Natural killer cell treated with Interleukin-12 subunit alpha and Interleukin-12 subunit beta and Interleukin-15 and Interleukin-18, amount 100 ng/mL, for 72 hours (primary cell): ENCODE results near the gene TUT7. TPM values are rescaled to one million over a fixed set of nuclear protein-coding genes. Genes with fewer than 3 reads are reported as not detected.

Experiments
- ATAC-seq, 2 donors: fragments of 150-1000 bp; cut with Tn5 transposase in 1 of 2; sonication (Bioruptor Pico), chemical (Tn5 transposase) in 1 of 2; 2 replicates each; pipeline ENCODE4 v1.10.0; 2021
- DNase-seq: peaks from one replicate; pipeline ENCODE4 v3.0.0; 2022; ENCODE audit warnings: low spot score
- H3K27ac Mint-ChIP-seq, 2 donors: 1 replicate in 1 of 2; 2 replicates in 1 of 2; pipeline ENCODE4 v1.8.0; 2022; ENCODE audit warnings: mixed read lengths in 2 of 2, mild to moderate bottlenecking in 1 of 2, moderate library complexity in 1 of 2
- H3K27me3 Mint-ChIP-seq, 2 donors: 1 replicate in 1 of 2; 2 replicates in 1 of 2; pipeline ENCODE4 v1.8.0; 2022; ENCODE audit warnings: mixed read lengths in 2 of 2
- H3K36me3 Mint-ChIP-seq: one replicate; pipeline ENCODE4 v1.8.0; 2022; ENCODE audit warnings: mixed read lengths
- H3K4me1 Mint-ChIP-seq, 2 donors: 1 replicate in 1 of 2; 2 replicates in 1 of 2; pipeline ENCODE4 v1.8.0; 2022; ENCODE audit warnings: low read depth in 2 of 2, mixed read lengths in 2 of 2, mild to moderate bottlenecking in 1 of 2
- H3K4me3 Mint-ChIP-seq: one replicate; pipeline ENCODE4 v1.8.0; 2022; ENCODE audit warnings: mixed read lengths
- H3K9me3 Mint-ChIP-seq: 2 replicates; pipeline ENCODE4 v1.8.0; 2022; ENCODE audit warnings: mixed read lengths
- total RNA-seq, 2 donors: library from RNA; stranded (reverse); gene quantifications; one replicate each; pipeline ENCODE4 v1.2.3, GENCODE V29; 2022

Gene TUT7
- total RNA-seq, 2 donors from 2014 or later = 51.0 to 58.9 TPM

GRCh38 chr9:86356871-86357866 lies 3.0 kb upstream of the TUT7 start:
- DNase-seq (no peak), ATAC-seq (no peak)
- Mint-ChIP-seq H3K4me1 (peaks cover 18 to 23% of the 10 kb centered on the region in 2 donors), H3K9me3 (no peaks in the 10 kb centered on the region), H3K27ac (no peak overlapping the region), H3K36me3 (no peaks in the 10 kb centered on the region), H3K4me3 (no peak overlapping the region), H3K27me3 (peaks cover 4 to 8% of the 10 kb centered on the region in 2 donors)

- H3K4me3 Mint-ChIP-seq = peak overlapping the region; percentile 98
- DNase-seq (no peak), ATAC-seq (no peak)
- H3K27me3 Mint-ChIP-seq = peaks cover 2 to 4% of the 10 kb centered on the region in 2 donors
- no peaks in the 10 kb centered on the region for H3K9me3 Mint-ChIP-seq
- peaks cover 9% of the 10 kb centered on the region for H3K36me3 Mint-ChIP-seq
- H3K27ac Mint-ChIP-seq = peak overlapping the region; percentile 98 to 99
- peaks cover 25 to 33% of the 10 kb centered on the region in 2 donors for H3K4me1 Mint-ChIP-seq
Observed at GRCh38 chr9:86355814-86356213, 1.6 kb upstream of the TUT7 start.

- Mint-ChIP-seq H3K27me3 (no peaks in the 10 kb centered on the region), H3K4me1 (peaks cover 28 to 39% of the 10 kb centered on the region in 2 donors), H3K9me3 (no peaks in the 10 kb centered on the region), H3K27ac (peak overlapping the region; percentile 98 to 99), H3K4me3 (peak overlapping the region; percentile 98), H3K36me3 (peaks cover 9% of the 10 kb centered on the region)
- ATAC-seq (no peak), DNase-seq (no peak)
Observed at GRCh38 chr9:86354818-86355309, 654 bp upstream of the TUT7 start.

GRCh38 chr9:86353655-86354010 lies 577 bp downstream of the TUT7 start:
- no peak for ATAC-seq
- DNase-seq = no peak
- no peaks in the 10 kb centered on the region for H3K27me3 Mint-ChIP-seq
- H3K9me3 Mint-ChIP-seq = peaks cover 1% of the 10 kb centered on the region
- H3K36me3 Mint-ChIP-seq = peaks cover 12% of the 10 kb centered on the region
- peaks cover 34 to 48% of the 10 kb centered on the region in 2 donors for H3K4me1 Mint-ChIP-seq
- peak overlapping the region; percentile 98 for H3K4me3 Mint-ChIP-seq
- H3K27ac Mint-ChIP-seq = peak overlapping the region; percentile 98 to 99

GRCh38 chr9:86352440-86353077 lies 1.7 kb downstream of the TUT7 start:
- H3K36me3 Mint-ChIP-seq = peaks cover 19% of the 10 kb centered on the region
- peaks cover 42 to 58% of the 10 kb centered on the region in 2 donors for H3K4me1 Mint-ChIP-seq

GRCh38 chr9:86351880-86352279 lies 2.3 kb downstream of the TUT7 start:
- no peaks in the 10 kb centered on the region for H3K27me3 Mint-ChIP-seq
- peaks cover 19% of the 10 kb centered on the region for H3K36me3 Mint-ChIP-seq
- H3K27ac Mint-ChIP-seq = peak overlapping the region; percentile 98 to 99
- H3K4me1 Mint-ChIP-seq = peaks cover 42 to 61% of the 10 kb centered on the region in 2 donors
- ATAC-seq = no peak
- peak overlapping the region; percentile 98 for H3K4me3 Mint-ChIP-seq
- no peak for DNase-seq
- peaks cover 3% of the 10 kb centered on the region for H3K9me3 Mint-ChIP-seq

More at GRCh38 chr9:86352440-86353077, 1.7 kb downstream of the TUT7 start:
- peaks cover 3% of the 10 kb centered on the region for H3K9me3 Mint-ChIP-seq
- H3K4me3 Mint-ChIP-seq = peak overlapping the region; percentile 98
- DNase-seq (no peak), ATAC-seq (no peak)
- H3K27me3 Mint-ChIP-seq = no peaks in the 10 kb centered on the region
- peak overlapping the region; percentile 98 to 99 for H3K27ac Mint-ChIP-seq

GRCh38 chr9:86350006-86350760 lies 4.0 kb downstream of the TUT7 start:
- Mint-ChIP-seq H3K27me3 (no peaks in the 10 kb centered on the region), H3K27ac (peak overlapping the region in 1 of 2 donors; percentile 98), H3K4me3 (peak overlapping the region; percentile 98), H3K9me3 (peaks cover 3% of the 10 kb centered on the region), H3K36me3 (peaks cover 28% of the 10 kb centered on the region), H3K4me1 (peaks cover 49 to 72% of the 10 kb centered on the region in 2 donors)
- ATAC-seq = no peak
- DNase-seq = no peak

GRCh38 chr9:86349271-86349670 lies 4.9 kb downstream of the TUT7 start:
- no peak for ATAC-seq
- H3K27ac Mint-ChIP-seq = peak overlapping the region; percentile 88 to 97
- H3K4me3 Mint-ChIP-seq = peak overlapping the region; percentile 47
- peaks cover 37% of the 10 kb centered on the region for H3K36me3 Mint-ChIP-seq
- DNase-seq = no peak
- H3K4me1 Mint-ChIP-seq = peaks cover 48 to 71% of the 10 kb centered on the region in 2 donors
- H3K27me3 Mint-ChIP-seq = no peaks in the 10 kb centered on the region
- H3K9me3 Mint-ChIP-seq = peaks cover 3% of the 10 kb centered on the region

- Mint-ChIP-seq H3K4me3 (peak overlapping the region; percentile 84), H3K27ac (peak overlapping the region; percentile 88 to 97), H3K36me3 (peaks cover 37% of the 10 kb centered on the region), H3K9me3 (peaks cover 3% of the 10 kb centered on the region), H3K27me3 (no peaks in the 10 kb centered on the region), H3K4me1 (peaks cover 42 to 64% of the 10 kb centered on the region in 2 donors)
- DNase-seq = no peak
- ATAC-seq = no peak
Observed at GRCh38 chr9:86347991-86348390, 6.2 kb downstream of the TUT7 start.

- peaks cover 3% of the 10 kb centered on the region for H3K9me3 Mint-ChIP-seq
- H3K4me3 Mint-ChIP-seq = no peak overlapping the region
- no peak for ATAC-seq
- DNase-seq = no peak
- no peaks in the 10 kb centered on the region for H3K27me3 Mint-ChIP-seq
- peaks cover 37% of the 10 kb centered on the region for H3K36me3 Mint-ChIP-seq
- no peak overlapping the region for H3K27ac Mint-ChIP-seq
- H3K4me1 Mint-ChIP-seq = peaks cover 38 to 64% of the 10 kb centered on the region in 2 donors
Observed at GRCh38 chr9:86344818-86345217, 9.4 kb downstream of the TUT7 start.

GRCh38 chr9:86342269-86342668 lies 11.9 kb downstream of the TUT7 start:
- no peak for ATAC-seq
- H3K4me3 Mint-ChIP-seq = no peak overlapping the region
- no peaks in the 10 kb centered on the region for H3K27me3 Mint-ChIP-seq
- DNase-seq = no peak
- peaks cover 41 to 67% of the 10 kb centered on the region in 2 donors for H3K4me1 Mint-ChIP-seq
- H3K9me3 Mint-ChIP-seq = no peaks in the 10 kb centered on the region
- H3K36me3 Mint-ChIP-seq = peaks cover 39% of the 10 kb centered on the region
- H3K27ac Mint-ChIP-seq = peak overlapping the region; percentile 66 to 76

GRCh38 chr9:86341007-86341491 lies 13.2 kb downstream of the TUT7 start:
- Mint-ChIP-seq H3K36me3 (peaks cover 41% of the 10 kb centered on the region), H3K4me1 (peaks cover 42 to 69% of the 10 kb centered on the region in 2 donors), H3K27me3 (no peaks in the 10 kb centered on the region), H3K27ac (peak overlapping the region; percentile 66 to 76), H3K4me3 (peak overlapping the region; percentile 84), H3K9me3 (no peaks in the 10 kb centered on the region)
- ATAC-seq = peak in 1 of 2 donors; percentile 53
- DNase-seq = no peak
